GM23248 (cell line): Measurements from ENCODE around the gene NACA2.

Source experiments
- EZH2 ChIP-seq: fragments of 200-600 bp; sonication (generic); IDR thresholded peaks from 2 replicates; pipeline ENCODE4 v1.6.1; 2018; ENCODE audit warnings: antibody characterized with exemption, mild to moderate bottlenecking; ENCODE audit not compliant: insufficient read depth, poor library complexity, severe bottlenecking
- EZH2phosphoT487 ChIP-seq: fragments of 200-600 bp; sonication (generic); IDR thresholded peaks from 2 replicates; pipeline ENCODE4 v1.6.1; 2018; ENCODE audit warnings: antibody characterized with exemption, moderate library complexity, mild to moderate bottlenecking, low read depth; ENCODE audit not compliant: insufficient read depth

GRCh38 chr17:61605692-61606091 lies 14.7 kb upstream of the NACA2 start:
- TF ChIP-seq EZH2 (no peak), EZH2phosphoT487 (no peak)
